ENCODE results near the gene TTC3.

- no peak for TF ChIP-seq EZH2 (IDR thresholded peaks at IDR 0.05; ENCODE audit: low read depth)
- TF ChIP-seq CTCF (conservative IDR thresholded peaks at IDR 0.05): no peak
These were observed 150.8 kb downstream of the TTC3 start for GRCh38 chr21:37223804-37224345.

All from PC-9 (cell line).